SJSA1 (cell line): ENCODE results near the gene FER1L5. TPM values are rescaled to one million over a fixed set of nuclear protein-coding genes. Genes with fewer than 3 reads are reported as not detected.

Experiments
- DNase-seq, 2 experiments: peaks; one replicate each; pipeline ENCODE4 v3.0.0-alpha.2; 2015 to 2020; ENCODE audit warnings: low spot score in 2 of 2, low read depth in 1 of 2
- H3K27ac ChIP-seq: fragments of 250-450 bp; sonication (Bioruptor Pico); 2 replicates; pipeline ENCODE4 v1.5.1; 2020; ENCODE audit warnings: mild to moderate bottlenecking, moderate library complexity
- H3K27me3 ChIP-seq: fragments of 250-450 bp; sonication (Bioruptor Pico); replicated peaks from 2 replicates; pipeline ENCODE4 v1.5.1; 2020; ENCODE audit warnings: mild to moderate bottlenecking, moderate library complexity
- H3K36me3 ChIP-seq: fragments of 250-450 bp; sonication (Bioruptor Pico); 2 replicates; pipeline ENCODE4 v1.5.1; 2020; ENCODE audit warnings: mild to moderate bottlenecking
- H3K4me1 ChIP-seq: fragments of 250-450 bp; sonication (Bioruptor Pico); replicated peaks from 2 replicates; pipeline ENCODE4 v1.6.1; 2021; ENCODE audit warnings: mild to moderate bottlenecking
- H3K4me3 ChIP-seq: fragments of 250-450 bp; sonication (Bioruptor Pico); 2 replicates; pipeline ENCODE4 v1.5.1; 2020; ENCODE audit warnings: mild to moderate bottlenecking
- H3K9me3 ChIP-seq: fragments of 250-450 bp; sonication (Bioruptor Pico); replicated peaks from 2 replicates; pipeline ENCODE4 v1.5.1; 2020; ENCODE audit warnings: mild to moderate bottlenecking
- total RNA-seq: library from RNA; depleted of rRNA; stranded (reverse); fragments of >200 nt; shearing (Covaris generic); gene quantifications from 2 replicates; pipeline ENCODE4 v1.2.3, GENCODE V29; 2014

FER1L5 gene
- total RNA-seq, 1 experiment from 2014 or later: not detected

- no peak overlapping the region for H3K4me3 ChIP-seq
- peaks cover 19% of the 10 kb centered on the region; the same call in 1 of the 2 replicates for H3K36me3 ChIP-seq
- H3K9me3 ChIP-seq: no peaks in the 10 kb centered on the region
- no peak for DNase-seq
- no peaks in the 10 kb centered on the region for H3K27me3 ChIP-seq
- no peaks in the 10 kb centered on the region for H3K4me1 ChIP-seq
- no peak overlapping the region for H3K27ac ChIP-seq
Measured at GRCh38 chr2:96700086-96700485, 57.5 kb downstream of the FER1L5 start.

DNA sequence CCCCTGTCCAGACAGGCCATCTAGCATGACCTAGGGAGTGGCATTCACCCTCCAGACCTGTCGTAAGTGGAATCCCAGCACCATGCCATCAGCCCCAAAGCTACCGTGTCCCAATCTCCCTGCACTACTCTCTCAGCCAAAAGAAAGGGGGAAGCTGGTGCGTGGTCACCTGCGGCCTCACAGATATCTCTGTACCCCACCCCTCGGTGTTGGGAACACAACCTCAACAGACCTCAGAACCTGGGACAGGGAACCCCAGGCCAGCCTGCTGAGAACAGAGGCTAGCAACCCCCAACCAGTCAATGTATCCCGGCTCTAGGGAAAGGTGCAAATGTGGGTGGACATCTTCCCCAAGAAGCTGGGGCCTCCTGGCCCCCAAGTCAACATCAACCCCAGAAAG is 59.1 kb downstream of the FER1L5 start:
- Histone ChIP-seq H3K4me1 (no peaks in the 10 kb centered on the region), H3K4me3 (no peak overlapping the region), H3K27me3 (no peaks in the 10 kb centered on the region), H3K36me3 (peaks cover 32% of the 10 kb centered on the region), H3K27ac (no peak overlapping the region), H3K9me3 (no peaks in the 10 kb centered on the region)
- DNase-seq: no peak

DNA sequence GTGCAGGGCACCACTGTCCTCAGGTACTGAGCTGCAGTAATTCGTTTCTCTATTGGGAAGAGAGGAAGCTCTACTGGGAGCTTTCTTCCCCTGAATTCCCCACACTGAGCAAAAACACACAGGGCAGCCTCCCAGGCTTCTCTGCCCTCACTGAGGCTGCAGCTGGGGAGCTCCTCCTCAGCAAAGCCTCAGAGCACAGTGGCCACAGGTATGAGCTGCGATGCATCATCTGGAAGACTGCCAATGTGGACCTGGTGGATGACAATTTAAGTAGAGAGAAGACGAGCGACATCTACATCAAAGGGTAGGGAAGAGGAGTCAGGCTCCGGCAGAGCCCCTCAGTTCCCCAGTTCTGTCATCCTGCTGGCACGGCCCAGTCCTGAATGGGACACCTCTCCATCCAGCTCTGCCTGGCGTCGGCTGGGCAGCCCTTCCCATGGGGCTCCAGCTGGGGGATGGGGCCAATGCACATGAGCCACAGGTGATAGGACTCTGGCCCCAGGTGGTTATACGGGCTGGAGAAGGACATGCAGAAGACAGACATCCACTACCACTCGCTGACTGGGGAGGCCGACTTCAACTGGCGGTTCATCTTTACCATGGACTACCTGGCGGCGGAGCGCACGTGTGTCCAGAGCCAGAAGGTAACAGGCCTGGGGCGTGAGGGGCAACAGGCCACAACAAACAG is 59.7 kb downstream of the FER1L5 start:
- no peak for DNase-seq
- peaks cover 38% of the 10 kb centered on the region for H3K36me3 ChIP-seq
- no peaks in the 10 kb centered on the region for H3K9me3 ChIP-seq
- no peak overlapping the region for H3K4me3 ChIP-seq
- no peaks in the 10 kb centered on the region for H3K27me3 ChIP-seq
- H3K4me1 ChIP-seq: no peaks in the 10 kb centered on the region
- no peak overlapping the region for H3K27ac ChIP-seq

GRCh38 chr2:96703021-96703751 is 60.6 kb downstream of the FER1L5 start:
- Histone ChIP-seq H3K4me3 (no peak overlapping the region), H3K4me1 (no peaks in the 10 kb centered on the region), H3K9me3 (no peaks in the 10 kb centered on the region), H3K27ac (no peak overlapping the region), H3K36me3 (peaks cover 47% of the 10 kb centered on the region), H3K27me3 (no peaks in the 10 kb centered on the region)
- DNase-seq: no peak

DNA sequence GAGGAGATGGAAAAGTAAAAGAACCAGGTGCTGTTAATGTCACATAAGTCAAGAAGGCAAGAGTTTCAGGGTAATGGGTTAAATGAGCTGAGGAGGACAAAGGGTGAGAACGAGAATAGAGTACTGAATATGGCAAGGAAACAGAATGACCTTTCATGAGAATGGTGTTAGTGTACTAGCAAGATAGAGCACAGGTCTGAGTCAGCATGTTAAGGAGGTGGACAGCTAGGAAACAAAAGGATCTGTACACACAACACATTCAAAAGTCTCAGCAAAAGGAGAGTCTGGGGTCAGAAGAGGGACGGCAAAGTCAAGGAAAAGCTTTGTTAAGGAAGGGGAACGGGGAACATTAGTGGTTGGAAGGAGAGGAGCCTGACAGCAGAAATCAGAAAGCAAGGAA is 68.4 kb downstream of the FER1L5 start:
- H3K36me3 ChIP-seq: peaks cover 68% of the 10 kb centered on the region
- no peak for DNase-seq
- H3K4me3 ChIP-seq: no peak overlapping the region
- H3K4me1 ChIP-seq: no peaks in the 10 kb centered on the region
- no peak overlapping the region for H3K27ac ChIP-seq
- H3K27me3 ChIP-seq: no peaks in the 10 kb centered on the region
- no peaks in the 10 kb centered on the region for H3K9me3 ChIP-seq

GRCh38 chr2:96715658-96716057 is 73.1 kb downstream of the FER1L5 start:
- peaks cover 28% of the 10 kb centered on the region for H3K36me3 ChIP-seq
- H3K9me3 ChIP-seq: no peaks in the 10 kb centered on the region
- no peaks in the 10 kb centered on the region for H3K4me1 ChIP-seq
- H3K27ac ChIP-seq: no peak overlapping the region
- H3K4me3 ChIP-seq: no peak overlapping the region
- H3K27me3 ChIP-seq: no peaks in the 10 kb centered on the region
- DNase-seq: no peak

DNA sequence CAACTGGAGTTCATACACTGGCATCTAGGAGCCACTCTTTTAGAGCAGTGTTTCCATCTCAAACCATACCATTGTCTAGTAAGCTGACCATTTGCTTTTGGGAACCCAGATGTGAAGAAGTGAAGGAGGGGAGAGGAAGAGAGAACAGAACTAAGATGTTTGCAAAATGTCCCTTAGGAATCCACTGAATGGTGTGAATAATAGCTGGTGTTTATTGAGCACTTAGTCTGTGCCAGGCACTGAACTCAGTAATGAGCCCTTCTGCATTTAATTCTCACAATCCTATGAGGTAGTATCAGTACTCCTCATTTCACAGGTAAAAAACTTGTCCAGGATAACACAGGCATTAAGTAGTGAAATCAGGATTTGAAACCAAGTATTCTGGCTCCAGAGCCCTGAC is 73.8 kb downstream of the FER1L5 start:
- H3K9me3 ChIP-seq: no peaks in the 10 kb centered on the region
- no peaks in the 10 kb centered on the region for H3K4me1 ChIP-seq
- DNase-seq: no peak
- H3K4me3 ChIP-seq: no peak overlapping the region
- no peak overlapping the region for H3K27ac ChIP-seq
- H3K27me3 ChIP-seq: no peaks in the 10 kb centered on the region
- peaks cover 20% of the 10 kb centered on the region for H3K36me3 ChIP-seq

- Histone ChIP-seq H3K9me3 (no peaks in the 10 kb centered on the region), H3K4me1 (peaks cover 9% of the 10 kb centered on the region), H3K27ac (no peak overlapping the region), H3K36me3 (peaks cover 43% of the 10 kb centered on the region), H3K27me3 (no peaks in the 10 kb centered on the region), H3K4me3 (no peak overlapping the region)
- no peak for DNase-seq
Measured at GRCh38 chr2:96726131-96726530, 83.6 kb downstream of the FER1L5 start.

- Histone ChIP-seq H3K27me3 (no peaks in the 10 kb centered on the region), H3K4me1 (peaks cover 9% of the 10 kb centered on the region), H3K36me3 (peaks cover 56% of the 10 kb centered on the region), H3K4me3 (no peak overlapping the region), H3K9me3 (no peaks in the 10 kb centered on the region), H3K27ac (no peak overlapping the region)
- DNase-seq: no peak
Measured at GRCh38 chr2:96727431-96727830, 84.9 kb downstream of the FER1L5 start.

DNA sequence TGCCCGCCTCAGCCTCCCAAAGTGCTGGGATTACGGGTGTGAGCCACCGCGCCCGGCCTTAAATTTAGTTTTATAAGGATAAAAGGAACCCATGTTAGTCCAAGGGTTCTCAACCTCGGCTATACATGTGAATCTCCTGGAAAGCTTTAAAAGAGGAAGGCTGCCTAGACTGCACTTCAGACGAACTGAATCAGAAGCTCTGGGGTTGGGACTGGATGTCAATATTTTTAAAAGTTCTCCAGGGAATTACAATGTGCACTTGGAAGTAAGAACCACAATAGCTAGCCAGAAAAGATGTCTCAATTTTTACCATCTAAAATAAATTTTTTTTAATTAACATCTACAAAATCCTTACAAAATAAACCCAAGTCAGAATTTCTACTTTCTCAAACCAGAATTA is 87.2 kb downstream of the FER1L5 start:
- Histone ChIP-seq H3K9me3 (no peaks in the 10 kb centered on the region), H3K36me3 (peaks cover 73% of the 10 kb centered on the region), H3K27me3 (no peaks in the 10 kb centered on the region), H3K27ac (no peak overlapping the region), H3K4me3 (no peak overlapping the region), H3K4me1 (peaks cover 9% of the 10 kb centered on the region)
- no peak for DNase-seq

DNA sequence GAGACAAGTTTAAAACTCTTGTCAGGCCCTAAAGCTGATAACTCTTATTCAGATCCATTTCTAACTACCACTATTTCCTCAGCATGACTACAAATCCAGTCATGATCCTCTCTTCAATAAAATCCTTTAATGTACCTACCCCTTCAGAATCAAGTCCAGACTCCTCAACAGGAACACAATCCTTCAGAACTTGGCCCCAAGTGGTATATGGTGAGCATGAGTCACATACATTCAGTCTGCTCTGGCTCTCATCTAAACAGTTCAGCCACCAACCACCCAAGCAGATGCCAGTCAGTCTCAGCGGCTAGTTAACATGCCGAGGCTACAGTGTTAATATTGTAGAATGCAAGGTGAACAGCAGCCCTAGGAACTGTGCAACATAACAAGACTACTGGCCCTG is 87.6 kb downstream of the FER1L5 start:
- no peaks in the 10 kb centered on the region for H3K9me3 ChIP-seq
- DNase-seq: peak; percentile 36 to 56
- no peak overlapping the region for H3K27ac ChIP-seq
- peaks cover 9% of the 10 kb centered on the region for H3K4me1 ChIP-seq
- H3K36me3 ChIP-seq: peaks cover 77% of the 10 kb centered on the region
- H3K4me3 ChIP-seq: no peak overlapping the region
- H3K27me3 ChIP-seq: no peaks in the 10 kb centered on the region

- H3K27me3 ChIP-seq: no peaks in the 10 kb centered on the region
- H3K36me3 ChIP-seq: peaks cover 74% of the 10 kb centered on the region
- no peak overlapping the region for H3K27ac ChIP-seq
- no peak for DNase-seq
- peaks cover 11% of the 10 kb centered on the region for H3K4me1 ChIP-seq
- H3K4me3 ChIP-seq: no peak overlapping the region
- no peaks in the 10 kb centered on the region for H3K9me3 ChIP-seq
Measured at GRCh38 chr2:96733931-96734330, 91.4 kb downstream of the FER1L5 start.

DNA sequence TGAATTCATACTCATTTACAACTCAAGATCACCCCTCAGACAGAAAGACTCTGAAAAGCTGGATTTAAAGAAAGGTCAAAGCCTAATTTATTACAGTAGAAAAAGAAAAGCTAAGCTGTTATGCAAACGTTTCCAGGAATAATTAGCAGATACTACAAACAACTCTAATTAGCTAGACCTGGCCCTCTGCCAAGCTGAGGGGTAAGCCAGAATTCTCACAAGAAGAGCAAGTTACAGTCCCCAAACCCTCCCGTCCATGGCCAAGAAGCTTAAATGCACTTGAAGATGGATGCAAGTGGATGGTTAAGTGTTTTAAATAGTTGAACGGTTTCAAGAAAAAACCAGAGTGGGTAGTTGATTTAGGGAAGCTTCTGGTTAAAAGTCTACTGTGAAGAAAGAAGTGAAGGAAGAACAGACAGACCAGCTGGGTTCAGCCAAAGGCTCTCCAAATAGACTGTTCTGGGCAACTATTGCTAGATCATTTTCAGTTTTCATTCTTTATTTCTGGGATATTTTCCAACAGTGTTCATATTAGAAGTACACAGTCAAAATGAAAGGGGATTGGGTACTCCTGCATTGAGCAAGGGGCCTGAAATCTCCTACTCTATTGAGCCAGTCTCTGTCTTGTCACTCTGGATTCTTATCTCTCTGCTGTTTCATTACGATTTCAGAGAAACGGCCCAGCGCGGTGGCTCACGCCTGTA is 92.5 kb downstream of the FER1L5 start:
- H3K4me3 ChIP-seq: no peak overlapping the region
- H3K4me1 ChIP-seq: peaks cover 14% of the 10 kb centered on the region
- peaks cover 70% of the 10 kb centered on the region for H3K36me3 ChIP-seq
- no peaks in the 10 kb centered on the region for H3K27me3 ChIP-seq
- no peak overlapping the region for H3K27ac ChIP-seq
- DNase-seq: no peak
- no peaks in the 10 kb centered on the region for H3K9me3 ChIP-seq

- H3K4me3 ChIP-seq: no peak overlapping the region
- H3K4me1 ChIP-seq: peaks cover 6% of the 10 kb centered on the region
- no peak for DNase-seq
- peaks cover 50% of the 10 kb centered on the region for H3K36me3 ChIP-seq
- no peak overlapping the region for H3K27ac ChIP-seq
- H3K9me3 ChIP-seq: no peaks in the 10 kb centered on the region
- no peaks in the 10 kb centered on the region for H3K27me3 ChIP-seq
Measured at GRCh38 chr2:96737251-96737650, 94.7 kb downstream of the FER1L5 start.
